Measurements from ENCODE around the gene MRPL46.

DNA sequence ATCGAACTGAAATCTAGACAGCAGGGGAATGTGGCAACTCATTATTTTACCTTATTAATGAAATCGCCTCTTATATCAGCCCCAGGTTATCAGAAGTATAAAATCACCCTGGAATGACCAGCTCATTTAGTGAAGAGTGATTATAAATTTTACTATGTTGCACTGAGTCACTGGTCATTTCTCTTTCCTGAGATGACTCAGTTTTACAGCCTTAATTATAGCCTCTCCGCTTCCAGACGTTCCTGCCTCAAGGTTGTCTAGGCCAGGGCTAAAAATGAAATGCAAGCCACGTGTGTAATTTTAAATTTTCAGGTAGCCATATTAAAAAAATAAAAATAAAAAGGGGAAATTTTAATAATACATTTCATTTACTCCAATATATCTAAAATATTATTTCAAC, 46.0 kb upstream of the MRPL46 start:
- TF ChIP-seq, protein P1, sequence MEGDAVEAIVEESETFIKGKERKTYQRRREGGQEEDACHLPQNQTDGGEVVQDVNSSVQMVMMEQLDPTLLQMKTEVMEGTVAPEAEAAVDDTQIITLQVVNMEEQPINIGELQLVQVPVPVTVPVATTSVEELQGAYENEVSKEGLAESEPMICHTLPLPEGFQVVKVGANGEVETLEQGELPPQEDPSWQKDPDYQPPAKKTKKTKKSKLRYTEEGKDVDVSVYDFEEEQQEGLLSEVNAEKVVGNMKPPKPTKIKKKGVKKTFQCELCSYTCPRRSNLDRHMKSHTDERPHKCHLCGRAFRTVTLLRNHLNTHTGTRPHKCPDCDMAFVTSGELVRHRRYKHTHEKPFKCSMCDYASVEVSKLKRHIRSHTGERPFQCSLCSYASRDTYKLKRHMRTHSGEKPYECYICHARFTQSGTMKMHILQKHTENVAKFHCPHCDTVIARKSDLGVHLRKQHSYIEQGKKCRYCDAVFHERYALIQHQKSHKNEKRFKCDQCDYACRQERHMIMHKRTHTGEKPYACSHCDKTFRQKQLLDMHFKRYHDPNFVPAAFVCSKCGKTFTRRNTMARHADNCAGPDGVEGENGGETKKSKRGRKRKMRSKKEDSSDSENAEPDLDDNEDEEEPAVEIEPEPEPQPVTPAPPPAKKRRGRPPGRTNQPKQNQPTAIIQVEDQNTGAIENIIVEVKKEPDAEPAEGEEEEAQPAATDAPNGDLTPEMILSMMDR (IDR thresholded peaks at IDR 0.05; ENCODE audit: low read depth, low read length) = no peak
- no peak for TF ChIP-seq EZH2phosphoT487 (IDR thresholded peaks at IDR 0.05; ENCODE audit: low read depth)
